Measurements from ENCODE around the gene CNIH3.

CNIH3 gene

GRCh38 chr1:224644553-224645154, 28.5 kb downstream of the CNIH3 start:
- no peak overlapping the region for H3K4me3 ChIP-seq (ENCODE audit: control insufficient read depth, low read depth, low read length)
- TF ChIP-seq CTCF (conservative IDR thresholded peaks at IDR 0.05; ENCODE audit: control insufficient read depth, insufficient read depth, low read depth, low read length), result peak; percentile 96
- peak; percentile 65 for DNase-seq (ENCODE audit: low read depth)

GRCh38 chr1:224647449-224647848, 31.3 kb downstream of the CNIH3 start:
- TF ChIP-seq CTCF (conservative IDR thresholded peaks at IDR 0.05; ENCODE audit: control insufficient read depth, insufficient read depth, low read depth, low read length), result no peak
- no peak overlapping the region for H3K4me3 ChIP-seq (ENCODE audit: control insufficient read depth, low read depth, low read length)
- no peak for DNase-seq (ENCODE audit: low read depth)

GRCh38 chr1:224650290-224650689, 34.2 kb downstream of the CNIH3 start:
- no peak for DNase-seq (ENCODE audit: low read depth)
- H3K4me3 ChIP-seq (ENCODE audit: control insufficient read depth, low read depth, low read length), result no peak overlapping the region
- no peak for TF ChIP-seq CTCF (conservative IDR thresholded peaks at IDR 0.05; ENCODE audit: control insufficient read depth, insufficient read depth, low read depth, low read length)

GRCh38 chr1:224651188-224651587, 35.1 kb downstream of the CNIH3 start:
- no peak overlapping the region for H3K4me3 ChIP-seq (ENCODE audit: control insufficient read depth, low read depth, low read length)
- no peak for TF ChIP-seq CTCF (conservative IDR thresholded peaks at IDR 0.05; ENCODE audit: control insufficient read depth, insufficient read depth, low read depth, low read length)
- no peak for DNase-seq (ENCODE audit: low read depth)

- no peak for TF ChIP-seq CTCF (conservative IDR thresholded peaks at IDR 0.05; ENCODE audit: control insufficient read depth, insufficient read depth, low read depth, low read length)
- DNase-seq (ENCODE audit: low read depth), result no peak
- H3K4me3 ChIP-seq (ENCODE audit: control insufficient read depth, low read depth, low read length), result no peak overlapping the region
Observed at GRCh38 chr1:224656392-224656791, 40.3 kb downstream of the CNIH3 start.

GRCh38 chr1:224660074-224660473, 44.0 kb downstream of the CNIH3 start:
- H3K4me3 ChIP-seq (ENCODE audit: control insufficient read depth, low read depth, low read length), result no peak overlapping the region
- DNase-seq (ENCODE audit: low read depth), result no peak
- no peak for TF ChIP-seq CTCF (conservative IDR thresholded peaks at IDR 0.05; ENCODE audit: control insufficient read depth, insufficient read depth, low read depth, low read length)

GRCh38 chr1:224662870-224663269, 46.8 kb downstream of the CNIH3 start:
- DNase-seq (ENCODE audit: low read depth), result no peak
- TF ChIP-seq CTCF (conservative IDR thresholded peaks at IDR 0.05; ENCODE audit: control insufficient read depth, insufficient read depth, low read depth, low read length), result no peak

More at GRCh38 chr1:224662870-224663269, 46.8 kb downstream of the CNIH3 start:
- H3K4me3 ChIP-seq (ENCODE audit: control insufficient read depth, low read depth, low read length), result no peak overlapping the region
